NCI-H446 (cell line): ENCODE data around the gene NKX1-1.

ENCODE experiments used
- DNase-seq, 2 experiments: peaks; one replicate each; lab custom pipeline; 2025; lab: John Stamatoyannopoulos, UW

NKX1-1 gene

GRCh38 chr4:1385373-1386340, 20.6 kb downstream of the NKX1-1 start:
- DNase-seq: no peak

- DNase-seq: no peak
Measured at GRCh38 chr4:1384675-1385372, 21.4 kb downstream of the NKX1-1 start.

- no peak for DNase-seq
Measured at GRCh38 chr4:1383728-1384591, 22.3 kb downstream of the NKX1-1 start.

GRCh38 chr4:1382776-1383727, 23.2 kb downstream of the NKX1-1 start:
- DNase-seq: no peak

GRCh38 chr4:1381944-1382541, 24.2 kb downstream of the NKX1-1 start:
- DNase-seq: no peak

GRCh38 chr4:1381181-1381621, 25.0 kb downstream of the NKX1-1 start:
- no peak for DNase-seq

- DNase-seq: no peak
Measured at GRCh38 chr4:1380368-1381151, 25.7 kb downstream of the NKX1-1 start.

GRCh38 chr4:1379801-1380331, 26.4 kb downstream of the NKX1-1 start:
- no peak for DNase-seq

- DNase-seq: no peak
Measured at GRCh38 chr4:1379351-1379781, 26.9 kb downstream of the NKX1-1 start.

- no peak for DNase-seq
Measured at GRCh38 chr4:1378559-1379231, 27.5 kb downstream of the NKX1-1 start.

GRCh38 chr4:1377606-1378261, 28.5 kb downstream of the NKX1-1 start:
- DNase-seq: no peak

- no peak for DNase-seq
Measured at GRCh38 chr4:1376841-1377605, 29.2 kb downstream of the NKX1-1 start.

- DNase-seq: no peak
Measured at GRCh38 chr4:1376391-1376840, 29.8 kb downstream of the NKX1-1 start.

- no peak for DNase-seq
Measured at GRCh38 chr4:1375761-1376322, 30.4 kb downstream of the NKX1-1 start.

- no peak for DNase-seq
Measured at GRCh38 chr4:1375051-1375721, 31.1 kb downstream of the NKX1-1 start.

GRCh38 chr4:1374706-1375045, 31.6 kb downstream of the NKX1-1 start:
- DNase-seq: no peak
